Measurements from ENCODE around the gene ADAR.

ADAR gene

DNA sequence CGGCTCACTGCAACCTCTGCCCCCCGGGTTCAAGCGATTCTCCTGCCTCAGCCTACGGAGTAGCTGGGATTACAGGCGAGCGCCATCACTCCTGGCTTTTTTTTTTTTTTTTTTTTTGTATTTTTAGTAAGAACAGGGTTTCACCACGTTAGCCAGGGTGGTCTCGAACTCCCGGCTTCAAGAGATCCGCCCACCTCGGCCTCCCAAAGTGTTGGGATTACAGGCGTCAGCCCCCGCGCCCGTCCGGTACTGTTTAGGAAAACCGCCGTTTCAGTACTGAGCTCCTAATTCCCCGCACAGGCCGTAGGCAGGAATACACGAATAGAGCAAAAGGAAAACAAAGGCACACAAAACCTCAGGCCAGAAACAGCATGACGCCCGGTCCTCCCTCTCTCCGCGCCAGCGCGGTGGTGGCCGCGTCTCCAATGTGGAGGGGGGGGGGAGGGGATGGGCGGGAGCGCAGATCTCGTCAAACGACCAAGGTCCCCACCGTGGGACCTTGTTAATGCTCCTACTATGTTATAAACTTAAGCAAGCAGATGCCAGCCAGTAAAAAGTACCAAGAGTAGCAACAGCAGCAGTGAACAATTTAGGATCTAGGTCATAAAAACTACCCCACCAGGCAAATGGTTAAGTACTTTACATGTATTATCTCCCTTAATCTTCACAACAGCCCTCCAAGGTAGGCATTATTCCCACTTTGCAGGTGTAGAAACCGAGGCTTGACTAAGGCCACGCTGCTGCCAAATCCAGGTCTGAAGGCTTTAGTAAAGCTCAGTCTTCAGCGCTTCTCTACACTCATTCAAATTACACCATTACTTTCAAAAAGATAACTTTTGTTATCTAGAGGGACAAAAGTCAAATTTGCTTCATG, 648 bp upstream of the ADAR start:
- TF ChIP-seq, protein P1, sequence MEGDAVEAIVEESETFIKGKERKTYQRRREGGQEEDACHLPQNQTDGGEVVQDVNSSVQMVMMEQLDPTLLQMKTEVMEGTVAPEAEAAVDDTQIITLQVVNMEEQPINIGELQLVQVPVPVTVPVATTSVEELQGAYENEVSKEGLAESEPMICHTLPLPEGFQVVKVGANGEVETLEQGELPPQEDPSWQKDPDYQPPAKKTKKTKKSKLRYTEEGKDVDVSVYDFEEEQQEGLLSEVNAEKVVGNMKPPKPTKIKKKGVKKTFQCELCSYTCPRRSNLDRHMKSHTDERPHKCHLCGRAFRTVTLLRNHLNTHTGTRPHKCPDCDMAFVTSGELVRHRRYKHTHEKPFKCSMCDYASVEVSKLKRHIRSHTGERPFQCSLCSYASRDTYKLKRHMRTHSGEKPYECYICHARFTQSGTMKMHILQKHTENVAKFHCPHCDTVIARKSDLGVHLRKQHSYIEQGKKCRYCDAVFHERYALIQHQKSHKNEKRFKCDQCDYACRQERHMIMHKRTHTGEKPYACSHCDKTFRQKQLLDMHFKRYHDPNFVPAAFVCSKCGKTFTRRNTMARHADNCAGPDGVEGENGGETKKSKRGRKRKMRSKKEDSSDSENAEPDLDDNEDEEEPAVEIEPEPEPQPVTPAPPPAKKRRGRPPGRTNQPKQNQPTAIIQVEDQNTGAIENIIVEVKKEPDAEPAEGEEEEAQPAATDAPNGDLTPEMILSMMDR (IDR thresholded peaks at IDR 0.05; ENCODE audit: insufficient read depth, missing control alignments): no peak
- FAIRE-seq (no peak), DNase-seq (ENCODE audit: insufficient read length, low spot score) (no peak)

DNA sequence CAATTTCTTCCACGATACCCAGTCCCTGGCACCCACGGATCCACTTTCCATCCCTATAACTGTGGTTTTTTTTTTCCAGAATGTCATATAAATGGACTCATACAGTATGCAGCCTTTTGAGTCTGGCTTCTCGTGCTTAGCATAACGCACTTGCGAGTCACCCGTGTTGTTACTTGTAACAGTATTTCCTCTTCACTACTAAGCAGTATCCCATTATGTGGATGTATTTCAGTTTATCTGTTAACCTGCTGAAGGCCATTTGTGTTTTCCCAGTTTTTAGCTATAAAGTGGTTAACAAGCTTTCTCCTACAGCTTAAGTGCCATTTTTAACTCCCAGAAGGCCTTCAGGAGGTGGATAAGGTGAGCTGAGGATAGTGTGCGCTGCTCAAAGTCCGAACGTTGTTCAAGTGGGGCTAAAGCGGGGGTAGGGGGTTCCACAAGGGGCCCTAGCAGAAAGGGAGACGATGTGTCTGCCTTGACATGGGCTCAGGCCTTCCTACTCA, 829 bp downstream of the ADAR start:
- FAIRE-seq (no peak), DNase-seq (ENCODE audit: insufficient read length, low spot score) (no peak)
- TF ChIP-seq, protein P1 (IDR thresholded peaks at IDR 0.05; ENCODE audit: insufficient read depth, missing control alignments): no peak

DNA sequence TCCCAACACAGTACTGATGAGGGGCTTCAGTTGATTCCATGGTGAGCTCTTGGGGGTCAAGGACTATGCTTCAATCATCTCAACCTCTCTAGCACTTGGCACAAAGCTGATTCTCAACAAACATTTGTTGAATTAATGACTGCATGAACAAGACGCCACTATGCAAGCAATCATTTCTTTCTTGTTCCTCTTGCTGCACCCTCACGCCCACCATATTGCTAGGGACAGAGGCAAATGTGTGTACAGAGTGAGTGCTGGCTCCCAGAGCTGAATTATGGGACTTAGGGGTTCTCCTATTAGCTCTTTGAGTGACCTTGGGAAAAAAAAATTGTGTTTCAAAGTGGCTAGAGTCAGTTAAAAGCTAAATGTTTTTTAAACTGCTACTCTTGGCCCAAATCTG, 2.5 kb downstream of the ADAR start:
- DNase-seq (ENCODE audit: insufficient read length, low spot score) (no peak), FAIRE-seq (no peak)
- TF ChIP-seq, protein P1 (IDR thresholded peaks at IDR 0.05; ENCODE audit: insufficient read depth, missing control alignments): no peak

DNA sequence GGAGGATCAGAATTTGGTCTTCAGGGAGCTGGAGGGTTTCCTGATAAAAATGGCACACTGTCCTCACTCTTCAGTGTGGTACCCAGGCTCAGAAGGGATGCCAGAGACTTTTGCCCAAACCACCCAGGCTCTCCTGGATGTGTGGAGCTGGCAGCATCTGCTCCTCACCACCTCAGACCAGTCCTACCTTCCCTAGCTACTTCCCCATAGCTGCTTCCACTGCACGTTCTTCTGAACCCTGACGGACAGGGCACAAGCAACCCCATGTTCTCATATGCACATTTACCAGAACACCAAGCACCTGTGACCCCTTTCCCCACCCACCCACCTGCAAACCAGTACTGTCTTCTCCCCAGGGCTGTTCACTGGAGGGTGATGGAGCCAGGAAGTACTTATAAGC, 4.7 kb downstream of the ADAR start:
- no peak for DNase-seq (ENCODE audit: insufficient read length, low spot score)
- no peak for FAIRE-seq

DNA sequence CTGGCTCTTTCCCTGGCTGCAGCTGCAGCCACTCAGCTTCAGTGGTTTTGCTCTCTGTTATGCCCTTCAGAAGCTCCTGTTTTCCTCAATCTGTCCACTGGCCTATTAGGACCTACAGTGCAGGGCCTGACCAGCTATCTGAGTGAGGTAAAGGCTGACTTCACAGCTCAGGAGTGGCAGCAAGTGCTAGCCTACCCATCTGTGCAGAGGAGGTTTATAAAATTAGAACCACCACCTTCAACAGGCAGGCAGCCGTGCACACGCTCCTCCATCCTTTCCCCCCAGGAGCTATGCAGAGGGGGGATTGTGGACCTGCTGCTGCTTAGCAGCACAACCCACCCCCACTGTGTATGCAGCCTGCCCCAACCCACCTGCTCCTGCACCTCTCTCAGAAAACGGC, 8.3 kb downstream of the ADAR start:
- TF ChIP-seq, protein P1 (IDR thresholded peaks at IDR 0.05; ENCODE audit: insufficient read depth, missing control alignments): no peak
- no peak for DNase-seq (ENCODE audit: insufficient read length, low spot score)
- no peak for FAIRE-seq

More for the DNA sequence above, 4.7 kb downstream of the ADAR start:
- TF ChIP-seq, protein P1 (IDR thresholded peaks at IDR 0.05; ENCODE audit: insufficient read depth, missing control alignments): no peak

DNA sequence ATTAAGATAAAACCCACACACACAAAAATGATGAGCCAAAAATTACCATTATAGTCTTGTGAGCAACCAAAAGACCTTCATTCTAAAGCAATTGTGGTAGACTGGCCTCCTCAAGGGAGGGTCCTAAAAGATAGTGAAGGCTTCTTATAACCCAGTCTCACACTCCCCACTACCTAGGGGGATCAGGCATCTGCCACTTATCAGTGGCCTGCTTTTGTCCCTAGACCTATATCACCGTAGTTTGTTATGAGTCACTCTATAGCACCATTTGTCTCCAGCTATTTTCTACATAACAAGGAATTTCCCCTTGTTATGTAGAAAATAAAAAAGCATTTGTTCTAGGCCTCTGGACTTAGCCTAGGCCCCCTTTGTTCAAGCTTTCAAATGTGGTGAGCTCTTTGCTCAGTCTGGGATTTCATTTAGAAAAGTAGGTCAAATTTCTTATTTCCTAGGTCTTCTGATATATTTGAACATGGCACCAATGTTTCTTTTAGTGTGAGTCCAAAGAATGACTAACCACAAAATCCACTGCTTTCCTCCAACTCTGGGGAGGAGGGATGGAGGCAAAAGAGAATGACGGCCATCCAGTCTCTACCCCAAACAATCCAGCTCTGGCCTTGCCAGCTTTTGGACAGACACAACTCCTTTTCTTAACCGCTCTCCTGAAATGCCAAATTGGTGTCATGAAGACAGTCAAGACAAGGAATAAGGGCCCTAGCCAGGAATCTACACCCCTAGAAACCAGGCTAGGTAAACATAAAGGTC, 8.9 kb downstream of the ADAR start:
- TF ChIP-seq, protein P1 (IDR thresholded peaks at IDR 0.05; ENCODE audit: insufficient read depth, missing control alignments): no peak
- FAIRE-seq: no peak
- no peak for DNase-seq (ENCODE audit: insufficient read length, low spot score)
